ENCODE measurements around the gene LLGL2.

The LLGL2 gene

GRCh38 chr17:75610103-75610984, 84.8 kb downstream of the LLGL2 start:
- TF ChIP-seq CTCF (IDR thresholded peaks at IDR 0.05) = no peak
- no peak for TF ChIP-seq ZFX (IDR thresholded peaks at IDR 0.05; ENCODE audit: borderline replicate concordance)
- no peak overlapping the region for H3K27ac ChIP-seq

GRCh38 chr17:75611851-75612429, 86.4 kb downstream of the LLGL2 start:
- TF ChIP-seq CTCF (IDR thresholded peaks at IDR 0.05) (no peak), ZFX (IDR thresholded peaks at IDR 0.05; ENCODE audit: borderline replicate concordance) (no peak)
- no peak overlapping the region for H3K27ac ChIP-seq

GRCh38 chr17:75612906-75613626, 87.6 kb downstream of the LLGL2 start:
- H3K27ac ChIP-seq = no peak overlapping the region
- TF ChIP-seq ZFX (IDR thresholded peaks at IDR 0.05; ENCODE audit: borderline replicate concordance) = no peak
- no peak for TF ChIP-seq CTCF (IDR thresholded peaks at IDR 0.05)

GRCh38 chr17:75614006-75614405, 88.5 kb downstream of the LLGL2 start:
- no peak for TF ChIP-seq ZFX (IDR thresholded peaks at IDR 0.05; ENCODE audit: borderline replicate concordance)
- TF ChIP-seq CTCF (IDR thresholded peaks at IDR 0.05) = no peak
- H3K27ac ChIP-seq = no peak overlapping the region

GRCh38 chr17:75614556-75615270, 89.2 kb downstream of the LLGL2 start:
- TF ChIP-seq ZFX (IDR thresholded peaks at IDR 0.05; ENCODE audit: borderline replicate concordance) = no peak
- TF ChIP-seq CTCF (IDR thresholded peaks at IDR 0.05) = no peak
- H3K27ac ChIP-seq = no peak overlapping the region

- TF ChIP-seq CTCF (IDR thresholded peaks at IDR 0.05) = no peak
- no peak for TF ChIP-seq ZFX (IDR thresholded peaks at IDR 0.05; ENCODE audit: borderline replicate concordance)
- H3K27ac ChIP-seq = no peak overlapping the region
Observed at GRCh38 chr17:75615301-75615700, 89.8 kb downstream of the LLGL2 start.

All from 22Rv1 (cell line).